Tibial artery (tissue), 4 donors: ENCODE results near the gene SLC6A5.

Source experiments
- DNase-seq, 2 donors: peaks; one replicate each; pipeline ENCODE4 v3.0.0-alpha.2; 2019
- H3K27ac ChIP-seq, 2 donors: fragments of 200-600 bp; sonication (generic) in 1 of 2; 1 replicate in 1 of 2; 2 replicates in 1 of 2; pipeline ENCODE4 v1.5.1; 2018 to 2019; ENCODE audit warnings: mild to moderate bottlenecking in 1 of 2
- H3K27me3 ChIP-seq, 2 donors: fragments of 200-600 bp; sonication (generic) in 1 of 2; one replicate each; pipeline versions ENCODE4 v1.5.1 to v1.6.0; 2016 to 2019
- H3K36me3 ChIP-seq, 3 donors: fragments of 200-600 bp; sonication (generic) in 2 of 3; one replicate each; pipeline ENCODE4 v1.5.1; 2016 to 2019; ENCODE audit warnings: mild to moderate bottlenecking in 2 of 3
- H3K4me1 ChIP-seq, 4 donors: fragments of 200-600 bp; sonication (generic) in 2 of 4; 1 replicate in 3 of 4; 2 replicates in 1 of 4; pipeline ENCODE4 v1.5.1; 2016 to 2019
- H3K4me3 ChIP-seq, 2 donors: fragments of 200-600 bp; sonication (generic) in 1 of 2; 1 replicate in 1 of 2; 2 replicates in 1 of 2; pipeline ENCODE4 v1.5.1; 2018 to 2019; ENCODE audit warnings: mild to moderate bottlenecking in 2 of 2
- H3K9me3 ChIP-seq, 3 donors: fragments of 200-600 bp; sonication (generic) in 1 of 3; one replicate each; pipeline ENCODE4 v1.5.1; 2016 to 2019
- CTCF ChIP-seq, 2 experiments: fragments of 200-600 bp in 1 of 2; fragments of 450-650 bp in 1 of 2; IDR thresholded peaks; one replicate each; pipeline ENCODE4 v1.5.1; 2017 to 2019; ENCODE audit warnings: antibody characterized with exemption in 2 of 2, mild to moderate bottlenecking in 1 of 2, moderate library complexity in 1 of 2
- intact Hi-C: fragments of 100-400 bp; cut with DNase I; formaldehyde crosslinking; loops from one replicate; pipeline ENCODE4 v1.15.0; 2023; ENCODE audit warnings: low total_unique reads

SLC6A5 gene

GRCh38 chr11:20627701-20628100 is 28.3 kb downstream of the SLC6A5 start:
- no peak for DNase-seq
- no peak for TF ChIP-seq CTCF (IDR thresholded peaks at IDR 0.05)
- no peaks in the 10 kb centered on the region for H3K4me1 ChIP-seq
- intact Hi-C loops: no loop called here
- no peak overlapping the region for H3K27ac ChIP-seq
- no peaks in the 10 kb centered on the region for H3K36me3 ChIP-seq
- H3K27me3 ChIP-seq: peaks cover 0 to 6% of the 10 kb centered on the region in 2 donors
- peaks cover 0 to 4% (median 0%) of the 10 kb centered on the region in 3 donors for H3K9me3 ChIP-seq
- no peak overlapping the region for H3K4me3 ChIP-seq

- peaks cover 0 to 4% (median 0%) of the 10 kb centered on the region in 3 donors for H3K9me3 ChIP-seq
Measured at GRCh38 chr11:20631519-20632168, 32.2 kb downstream of the SLC6A5 start.

GRCh38 chr11:20632169-20632532 is 32.7 kb downstream of the SLC6A5 start:
- peaks cover 0 to 4% (median 0%) of the 10 kb centered on the region in 3 donors for H3K9me3 ChIP-seq
- intact Hi-C loops: no loop called here
- DNase-seq: no peak
- H3K4me1 ChIP-seq: no peaks in the 10 kb centered on the region
- TF ChIP-seq CTCF (IDR thresholded peaks at IDR 0.05): no peak
- H3K36me3 ChIP-seq: no peaks in the 10 kb centered on the region
- no peaks in the 10 kb centered on the region for H3K27me3 ChIP-seq
- no peak overlapping the region for H3K4me3 ChIP-seq
- no peak overlapping the region for H3K27ac ChIP-seq

More at GRCh38 chr11:20631519-20632168, 32.2 kb downstream of the SLC6A5 start:
- intact Hi-C loops: no loop called here
- Histone ChIP-seq H3K36me3 (no peaks in the 10 kb centered on the region), H3K27me3 (no peaks in the 10 kb centered on the region), H3K27ac (no peak overlapping the region), H3K4me3 (no peak overlapping the region), H3K4me1 (no peaks in the 10 kb centered on the region)
- no peak for TF ChIP-seq CTCF (IDR thresholded peaks at IDR 0.05)
- no peak for DNase-seq

GRCh38 chr11:20634044-20634443 is 34.6 kb downstream of the SLC6A5 start:
- TF ChIP-seq CTCF (IDR thresholded peaks at IDR 0.05): no peak
- H3K4me3 ChIP-seq: no peak overlapping the region
- no peak for DNase-seq
- intact Hi-C loops: no loop called here
- H3K4me1 ChIP-seq: no peaks in the 10 kb centered on the region
- no peak overlapping the region for H3K27ac ChIP-seq
- peaks cover 0 to 7% of the 10 kb centered on the region in 2 donors for H3K27me3 ChIP-seq
- no peaks in the 10 kb centered on the region for H3K36me3 ChIP-seq
- peaks cover 0 to 4% (median 0%) of the 10 kb centered on the region in 3 donors for H3K9me3 ChIP-seq

- intact Hi-C loops: no loop called here
- Histone ChIP-seq H3K27me3 (peaks cover 0 to 7% of the 10 kb centered on the region in 2 donors), H3K4me3 (no peak overlapping the region), H3K27ac (no peak overlapping the region), H3K9me3 (peaks cover 0 to 4% (median 0%) of the 10 kb centered on the region in 3 donors), H3K36me3 (no peaks in the 10 kb centered on the region), H3K4me1 (no peaks in the 10 kb centered on the region)
- DNase-seq: no peak
- TF ChIP-seq CTCF (IDR thresholded peaks at IDR 0.05): no peak
Measured at GRCh38 chr11:20634781-20635180, 35.4 kb downstream of the SLC6A5 start.
